Measurements from ENCODE around the gene SCN4A.

SCN4A gene

DNA sequence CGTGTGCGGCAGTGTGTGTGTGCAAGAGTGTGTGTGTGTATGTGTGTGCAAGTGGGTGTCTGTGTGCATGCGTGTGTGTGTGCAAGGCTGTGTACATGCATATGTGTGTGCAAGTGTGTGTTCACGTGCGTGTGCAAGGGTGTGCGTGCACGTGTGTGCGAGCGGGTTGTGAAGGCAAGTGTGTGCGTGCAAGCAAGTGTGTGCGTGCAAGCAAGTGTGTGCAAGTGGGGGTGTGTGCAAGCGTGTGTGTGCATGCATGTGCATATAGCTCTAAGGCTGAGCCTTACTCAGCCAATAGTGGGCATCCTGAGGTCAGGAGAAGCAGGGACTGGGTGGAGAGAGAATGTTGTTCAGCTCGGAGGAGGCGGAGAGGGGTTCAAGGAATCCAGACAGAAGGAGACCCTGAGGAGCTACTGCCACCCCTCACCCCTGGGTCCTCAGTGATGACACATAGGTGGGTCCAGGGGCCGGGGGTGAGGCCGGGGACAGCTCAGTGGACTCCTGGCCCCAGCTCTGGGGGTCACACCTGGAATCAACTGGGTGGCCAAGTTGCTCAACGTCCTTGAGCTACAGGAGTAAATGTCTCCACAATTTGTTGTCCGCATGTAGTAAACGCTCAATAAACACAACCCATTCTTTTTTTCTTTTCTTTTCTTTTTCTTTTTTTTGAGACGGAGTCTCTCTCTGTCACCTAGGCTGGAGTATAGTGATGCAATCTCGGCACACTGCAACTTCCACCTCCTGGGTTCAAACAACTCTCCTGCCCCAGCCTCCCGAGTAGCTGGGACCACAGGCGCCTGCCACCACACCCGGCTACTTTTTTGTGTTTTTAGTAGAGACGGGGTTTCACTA lies 27.2 kb upstream of the SCN4A start:
- peaks cover 28% of the 10 kb centered on the region for H3K27me3 ChIP-seq (ENCODE audit: insufficient read depth, insufficient read length)
- no peaks in the 10 kb centered on the region for H3K36me3 ChIP-seq (ENCODE audit: insufficient read depth, insufficient read length, low read length)
- H3K9me3 ChIP-seq (ENCODE audit: insufficient read depth, low read length), result no peaks in the 10 kb centered on the region
- H3K9ac ChIP-seq (ENCODE audit: insufficient read length, low read depth), result no peak overlapping the region
- no peak for DNase-seq (ENCODE audit: low read depth, low spot score)
- H3K4me3 ChIP-seq (ENCODE audit: insufficient read length, low read depth), result no peak overlapping the region
- TF ChIP-seq YY1 (IDR thresholded peaks at IDR 0.05; ENCODE audit: insufficient read depth, insufficient read length) (no peak), ZNF274 (IDR thresholded peaks at IDR 0.05; ENCODE audit: low read depth, low read length) (no peak), SUZ12 (IDR thresholded peaks at IDR 0.05; ENCODE audit: extremely low read depth, insufficient read depth, insufficient read length) (no peak)
- peaks cover 6% of the 10 kb centered on the region for H3K4me1 ChIP-seq (ENCODE audit: insufficient read depth, insufficient read length)

DNA sequence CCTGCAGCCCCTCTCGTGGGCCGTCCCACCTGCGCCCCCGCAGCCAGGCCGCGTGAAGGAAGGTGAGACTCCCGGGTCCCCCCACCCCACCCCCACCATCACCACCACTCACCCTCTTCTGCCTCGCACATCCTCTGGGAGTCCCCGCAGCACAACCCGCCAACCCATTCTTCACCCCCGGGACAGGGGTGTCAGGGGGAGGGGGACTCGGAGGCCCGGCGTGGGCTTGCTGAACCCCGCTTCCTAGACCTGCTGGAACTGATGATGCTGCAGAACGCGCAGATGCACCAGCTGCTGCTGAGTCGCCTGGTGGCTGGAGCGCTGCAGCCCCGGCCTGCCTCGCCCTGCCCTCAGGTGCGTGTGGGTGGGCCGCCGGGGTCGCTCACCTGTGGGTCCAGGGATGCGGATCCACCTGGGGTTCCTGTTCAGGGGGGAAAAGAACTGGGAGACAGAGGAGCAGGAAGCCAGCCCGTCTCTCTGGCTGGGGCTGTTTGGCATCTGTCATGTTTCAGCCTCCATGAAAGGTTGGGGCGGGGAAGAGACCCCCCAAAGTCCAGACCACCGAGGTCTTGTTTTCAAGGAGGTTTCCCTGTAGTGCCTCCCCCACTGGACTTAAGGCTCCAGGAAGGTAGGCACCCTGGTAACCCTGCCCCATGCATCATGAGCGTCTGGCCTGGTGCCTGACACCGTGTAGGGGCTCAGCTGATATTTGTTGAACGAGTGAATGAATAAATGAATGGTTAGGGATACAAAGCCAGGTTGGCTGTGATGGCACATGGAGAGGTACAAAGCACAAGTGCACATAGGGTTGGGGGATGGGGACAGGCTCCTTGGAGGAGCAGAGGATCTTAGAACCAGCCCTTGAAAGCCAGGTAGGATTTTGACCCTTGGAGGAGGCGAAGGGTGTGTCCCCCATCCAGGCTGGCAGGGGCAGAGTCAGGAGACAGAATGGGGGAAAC lies 26.3 kb upstream of the SCN4A start:
- no peak for DNase-seq (ENCODE audit: low read depth, low spot score)
- H3K4me3 ChIP-seq (ENCODE audit: insufficient read length, low read depth), result peak overlapping the region; percentile 90
- TF ChIP-seq SUZ12 (IDR thresholded peaks at IDR 0.05; ENCODE audit: extremely low read depth, insufficient read depth, insufficient read length) (no peak), ZNF274 (IDR thresholded peaks at IDR 0.05; ENCODE audit: low read depth, low read length) (no peak), YY1 (IDR thresholded peaks at IDR 0.05; ENCODE audit: insufficient read depth, insufficient read length) (no peak)
- no peaks in the 10 kb centered on the region for H3K36me3 ChIP-seq (ENCODE audit: insufficient read depth, insufficient read length, low read length)
- H3K4me1 ChIP-seq (ENCODE audit: insufficient read depth, insufficient read length), result peaks cover 6% of the 10 kb centered on the region
- H3K9ac ChIP-seq (ENCODE audit: insufficient read length, low read depth), result peak overlapping the region; percentile 87
- H3K9me3 ChIP-seq (ENCODE audit: insufficient read depth, low read length), result no peaks in the 10 kb centered on the region
- peaks cover 29% of the 10 kb centered on the region for H3K27me3 ChIP-seq (ENCODE audit: insufficient read depth, insufficient read length)

DNA sequence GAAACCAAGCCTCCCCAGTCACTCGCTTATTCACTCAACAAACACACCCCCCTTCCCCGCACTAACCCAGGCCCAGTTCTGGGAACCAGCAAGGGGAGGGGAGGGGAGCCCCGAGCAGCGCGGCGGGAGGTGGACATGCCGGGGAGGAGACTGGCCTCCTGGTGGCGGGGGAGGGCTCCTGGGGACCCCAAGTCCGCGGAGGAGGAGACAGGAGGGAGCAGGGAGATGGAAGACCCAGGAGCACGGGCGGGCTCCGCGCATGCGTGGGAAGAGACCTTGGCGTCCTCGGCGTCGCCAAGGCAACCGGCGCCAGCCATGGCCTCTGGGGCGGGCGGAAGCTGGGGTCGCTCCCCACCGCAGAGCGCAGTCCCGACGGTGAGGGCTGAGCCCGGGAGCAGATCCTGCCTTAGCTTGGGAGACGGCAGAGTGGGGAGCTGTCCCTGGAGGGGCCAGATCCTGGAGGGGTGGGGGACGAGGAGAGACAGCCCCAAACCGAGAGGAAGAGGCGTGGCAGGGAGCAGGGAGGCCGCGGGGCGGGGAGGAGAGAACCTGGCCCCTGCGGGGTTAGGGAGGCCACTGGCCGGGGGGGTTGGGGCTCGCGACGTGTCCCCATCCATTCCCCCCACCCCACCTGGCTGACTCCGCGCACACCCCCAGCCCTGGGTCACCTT lies 25.5 kb upstream of the SCN4A start, which contains the start of gene PRR29:
PRR29 (plus strand) TSS at position 302 of the 671 bp plus-strand sequence; CDS start at position 316, 14 bp downstream.
- Histone ChIP-seq H3K36me3 (ENCODE audit: insufficient read depth, insufficient read length, low read length) (no peaks in the 10 kb centered on the region), H3K4me1 (ENCODE audit: insufficient read depth, insufficient read length) (peaks cover 6% of the 10 kb centered on the region), H3K9me3 (ENCODE audit: insufficient read depth, low read length) (no peaks in the 10 kb centered on the region), H3K27me3 (ENCODE audit: insufficient read depth, insufficient read length) (peaks cover 37% of the 10 kb centered on the region), H3K9ac (ENCODE audit: insufficient read length, low read depth) (peak within 1 kb of the TSS; percentile 87), H3K4me3 (ENCODE audit: insufficient read length, low read depth) (peak within 1 kb of the TSS; percentile 90)
- peak; percentile 44 for DNase-seq (ENCODE audit: low read depth, low spot score)
- TF ChIP-seq SUZ12 (IDR thresholded peaks at IDR 0.05; ENCODE audit: extremely low read depth, insufficient read depth, insufficient read length), result no peak
- no peak for TF ChIP-seq YY1 (IDR thresholded peaks at IDR 0.05; ENCODE audit: insufficient read depth, insufficient read length)
- TF ChIP-seq ZNF274 (IDR thresholded peaks at IDR 0.05; ENCODE audit: low read depth, low read length), result no peak

DNA sequence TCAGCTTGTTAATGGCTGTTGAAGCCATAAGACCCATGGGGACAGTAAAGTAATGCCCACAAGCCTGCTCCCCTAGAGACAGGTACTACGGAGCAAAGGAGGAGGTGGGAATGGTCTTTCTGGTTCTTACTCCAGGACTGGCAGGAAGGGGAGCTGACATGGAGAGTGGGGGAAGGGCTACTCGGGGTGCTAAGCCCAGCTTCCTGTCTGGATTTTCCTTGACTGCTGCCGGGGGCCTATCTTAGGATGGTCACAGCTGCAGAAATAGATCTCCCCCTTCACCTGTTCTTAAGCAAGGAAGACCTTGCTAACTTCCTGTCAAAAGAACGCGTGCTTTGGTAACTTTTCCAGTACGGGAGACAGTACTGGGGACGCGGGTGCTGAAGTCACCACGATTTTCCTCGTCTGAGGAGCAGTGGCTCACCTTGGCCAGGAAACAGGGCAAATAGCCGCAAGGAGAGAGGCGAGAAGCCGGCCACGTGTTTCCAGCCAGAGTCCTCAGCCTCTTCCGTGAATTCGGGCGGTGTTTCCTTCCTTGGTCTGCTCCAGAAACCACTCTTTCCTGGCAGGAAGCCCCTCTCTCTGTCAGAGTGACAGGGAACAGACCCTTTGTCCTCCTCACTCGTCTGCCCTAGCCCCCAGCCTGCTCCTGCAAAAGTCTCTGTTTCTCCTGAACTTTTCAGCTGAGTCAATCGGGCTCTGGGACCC lies 24.8 kb upstream of the SCN4A start:
- no peak for DNase-seq (ENCODE audit: low read depth, low spot score)
- no peaks in the 10 kb centered on the region for H3K36me3 ChIP-seq (ENCODE audit: insufficient read depth, insufficient read length, low read length)
- TF ChIP-seq SUZ12 (IDR thresholded peaks at IDR 0.05; ENCODE audit: extremely low read depth, insufficient read depth, insufficient read length) (no peak), ZNF274 (IDR thresholded peaks at IDR 0.05; ENCODE audit: low read depth, low read length) (no peak), YY1 (IDR thresholded peaks at IDR 0.05; ENCODE audit: insufficient read depth, insufficient read length) (no peak)
- H3K27me3 ChIP-seq (ENCODE audit: insufficient read depth, insufficient read length), result peaks cover 41% of the 10 kb centered on the region
- H3K4me3 ChIP-seq (ENCODE audit: insufficient read length, low read depth), result peak overlapping the region; percentile 90
- H3K4me1 ChIP-seq (ENCODE audit: insufficient read depth, insufficient read length), result peaks cover 6% of the 10 kb centered on the region
- peak overlapping the region; percentile 87 for H3K9ac ChIP-seq (ENCODE audit: insufficient read length, low read depth)
- H3K9me3 ChIP-seq (ENCODE audit: insufficient read depth, low read length), result no peaks in the 10 kb centered on the region

DNA sequence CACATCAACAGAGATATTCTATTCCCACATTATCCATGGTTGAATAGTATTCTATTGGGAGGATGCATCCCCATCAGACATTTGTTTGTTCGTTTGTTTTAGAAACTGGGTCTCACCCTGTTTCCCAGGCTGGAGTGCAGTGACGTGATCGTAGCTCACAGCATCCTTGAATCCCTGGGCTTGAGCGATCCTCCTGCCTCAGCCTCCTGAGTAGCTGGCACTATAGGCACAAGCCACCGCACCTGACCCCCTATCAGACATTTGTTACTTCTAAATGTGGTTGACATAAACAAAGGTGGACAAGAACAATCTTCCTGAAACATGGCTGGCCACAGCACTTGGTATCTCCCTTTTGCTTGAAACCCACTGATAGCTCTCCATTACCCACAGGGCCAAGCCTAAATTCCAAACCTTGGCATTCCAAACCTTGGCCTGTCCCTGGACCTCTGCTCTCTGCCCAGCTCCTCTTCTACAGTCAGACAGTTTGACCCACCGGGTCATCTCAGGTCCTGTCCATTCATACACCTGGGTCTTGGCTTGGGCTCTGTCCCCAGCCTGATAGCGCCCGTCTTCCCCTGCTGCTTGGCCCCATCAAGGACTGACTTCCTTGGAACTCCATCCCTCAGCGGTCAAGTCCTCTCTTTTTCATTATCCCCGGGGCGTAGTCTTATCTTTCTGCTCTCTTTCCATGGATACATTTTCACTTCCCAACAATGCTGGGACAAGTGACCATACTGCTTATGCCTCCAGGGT lies 23.9 kb upstream of the SCN4A start:
- DNase-seq (ENCODE audit: low read depth, low spot score), result no peak
- H3K4me3 ChIP-seq (ENCODE audit: insufficient read length, low read depth), result no peak overlapping the region
- no peaks in the 10 kb centered on the region for H3K9me3 ChIP-seq (ENCODE audit: insufficient read depth, low read length)
- no peak overlapping the region for H3K9ac ChIP-seq (ENCODE audit: insufficient read length, low read depth)
- TF ChIP-seq SUZ12 (IDR thresholded peaks at IDR 0.05; ENCODE audit: extremely low read depth, insufficient read depth, insufficient read length), result no peak
- TF ChIP-seq ZNF274 (IDR thresholded peaks at IDR 0.05; ENCODE audit: low read depth, low read length), result no peak
- no peak for TF ChIP-seq YY1 (IDR thresholded peaks at IDR 0.05; ENCODE audit: insufficient read depth, insufficient read length)
- no peaks in the 10 kb centered on the region for H3K36me3 ChIP-seq (ENCODE audit: insufficient read depth, insufficient read length, low read length)
- H3K27me3 ChIP-seq (ENCODE audit: insufficient read depth, insufficient read length), result peaks cover 50% of the 10 kb centered on the region
- H3K4me1 ChIP-seq (ENCODE audit: insufficient read depth, insufficient read length), result peaks cover 3% of the 10 kb centered on the region

DNA sequence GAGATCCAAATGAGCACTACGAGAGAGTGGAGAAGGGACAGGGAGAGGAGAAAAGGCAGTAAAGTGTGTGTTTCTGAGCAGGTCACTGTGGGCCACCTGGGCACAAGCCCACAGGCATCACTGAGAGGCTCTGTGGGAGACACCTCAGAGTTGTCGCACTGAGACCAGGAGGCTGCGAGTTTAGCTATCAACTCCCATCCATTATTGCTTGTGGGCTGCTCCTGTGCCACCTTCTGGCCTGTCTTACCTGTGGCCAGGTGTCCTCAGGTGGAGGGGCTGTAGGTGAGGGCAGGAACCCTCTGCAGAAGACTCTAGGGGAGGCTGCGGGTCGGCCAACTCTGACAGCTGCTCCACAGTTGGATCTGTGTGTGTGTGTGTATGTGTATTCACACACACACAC lies 22.9 kb upstream of the SCN4A start:
- Histone ChIP-seq H3K4me3 (ENCODE audit: insufficient read length, low read depth) (no peak overlapping the region), H3K27me3 (ENCODE audit: insufficient read depth, insufficient read length) (peaks cover 53% of the 10 kb centered on the region), H3K4me1 (ENCODE audit: insufficient read depth, insufficient read length) (peaks cover 5% of the 10 kb centered on the region), H3K9ac (ENCODE audit: insufficient read length, low read depth) (no peak overlapping the region), H3K9me3 (ENCODE audit: insufficient read depth, low read length) (no peaks in the 10 kb centered on the region), H3K36me3 (ENCODE audit: insufficient read depth, insufficient read length, low read length) (no peaks in the 10 kb centered on the region)
- no peak for TF ChIP-seq SUZ12 (IDR thresholded peaks at IDR 0.05; ENCODE audit: extremely low read depth, insufficient read depth, insufficient read length)
- no peak for TF ChIP-seq YY1 (IDR thresholded peaks at IDR 0.05; ENCODE audit: insufficient read depth, insufficient read length)
- no peak for TF ChIP-seq ZNF274 (IDR thresholded peaks at IDR 0.05; ENCODE audit: low read depth, low read length)
- no peak for DNase-seq (ENCODE audit: low read depth, low spot score)
